ENCODE results near the gene SORBS2.

GRCh38 chr4:185772391-185773093, 39.5 kb downstream of the SORBS2 start:
- no peak for TF ChIP-seq CTCF (IDR thresholded peaks at IDR 0.05; ENCODE audit: borderline replicate concordance, extremely low read depth, low read length, poor library complexity, severe bottlenecking)
- TF ChIP-seq EZH2 (IDR thresholded peaks at IDR 0.05; ENCODE audit: borderline replicate concordance, low read depth, low read length, severe bottlenecking), result no peak

Measured in DND-41 (cell line).